GM19025 (cell line): ENCODE results near the gene NMT1.
A peak's percentile ranks its signal among the peaks of the same experiment; 100 is the strongest.
"Not testable (repeated sequence)": the region's sequence is repeated elsewhere in the genome, so short reads cannot be mapped to it uniquely, and the experiment has no call there.

Experiments
- ATAC-seq: cut with Tn5 transposase; IDR thresholded peaks from one replicate; pipeline ENCODE4 v1.9.1; 2021; ENCODE audit warnings: mild to moderate bottlenecking, low read depth, moderate library complexity; ENCODE audit not compliant: unreplicated experiment

Gene NMT1

GRCh38 chr17:45035848-45036247 is 25.3 kb upstream of the NMT1 start:
- ATAC-seq, result no peak

GRCh38 chr17:45036691-45037090 is 24.4 kb upstream of the NMT1 start:
- no peak for ATAC-seq

- no peak for ATAC-seq
These were observed 22.1 kb upstream of the NMT1 start for GRCh38 chr17:45038728-45039634.

- ATAC-seq, result no peak
These were observed 20.7 kb upstream of the NMT1 start for GRCh38 chr17:45040459-45040858.

- ATAC-seq, result no peak
These were observed 18.6 kb upstream of the NMT1 start for GRCh38 chr17:45042346-45043120.

GRCh38 chr17:45043813-45044540 is 17.1 kb upstream of the NMT1 start:
- ATAC-seq, result no peak

GRCh38 chr17:45046537-45047125 is 14.5 kb upstream of the NMT1 start:
- ATAC-seq, result no peak

- ATAC-seq, result no peak
These were observed 12.1 kb upstream of the NMT1 start for GRCh38 chr17:45048795-45049563.

GRCh38 chr17:45050481-45051059 is 10.5 kb upstream of the NMT1 start:
- ATAC-seq, result no peak

- peak; percentile 92 for ATAC-seq
These were observed 9.9 kb upstream of the NMT1 start, which contains the start of gene DCAKD for GRCh38 chr17:45051060-45051719. Gene DCAKD, minus strand, starts transcription at chr17:45051632. Its CDS starts 16,747 bp downstream, at chr17:45034885.

- ATAC-seq, result not testable (repeated sequence)
These were observed 9.4 kb upstream of the NMT1 start for GRCh38 chr17:45051720-45052051.

- no peak for ATAC-seq
These were observed 8.9 kb upstream of the NMT1 start for GRCh38 chr17:45052052-45052772.

GRCh38 chr17:45060382-45060796 is 728 bp upstream of the NMT1 start:
- ATAC-seq, result no peak

GRCh38 chr17:45061606-45062205 is 589 bp downstream of the NMT1 start:
- ATAC-seq, result no peak

GRCh38 chr17:45063198-45063597 is 2.1 kb downstream of the NMT1 start:
- no peak for ATAC-seq

GRCh38 chr17:45067637-45068036 is 6.5 kb downstream of the NMT1 start:
- ATAC-seq, result no peak

GRCh38 chr17:45070001-45070400 is 8.9 kb downstream of the NMT1 start:
- ATAC-seq, result no peak

GRCh38 chr17:45070809-45071208 is 9.7 kb downstream of the NMT1 start:
- ATAC-seq, result no peak
